ENCODE data around the gene LCLAT1. TPM values are rescaled to one million over a fixed set of nuclear protein-coding genes. Genes with fewer than 3 reads are reported as not detected.

Gene LCLAT1
- polyA plus RNA-seq, 1 donor (not counting 4 experiments of a cell fraction or from before 2014, with no cell fraction given) = 17.1 TPM

DNA sequence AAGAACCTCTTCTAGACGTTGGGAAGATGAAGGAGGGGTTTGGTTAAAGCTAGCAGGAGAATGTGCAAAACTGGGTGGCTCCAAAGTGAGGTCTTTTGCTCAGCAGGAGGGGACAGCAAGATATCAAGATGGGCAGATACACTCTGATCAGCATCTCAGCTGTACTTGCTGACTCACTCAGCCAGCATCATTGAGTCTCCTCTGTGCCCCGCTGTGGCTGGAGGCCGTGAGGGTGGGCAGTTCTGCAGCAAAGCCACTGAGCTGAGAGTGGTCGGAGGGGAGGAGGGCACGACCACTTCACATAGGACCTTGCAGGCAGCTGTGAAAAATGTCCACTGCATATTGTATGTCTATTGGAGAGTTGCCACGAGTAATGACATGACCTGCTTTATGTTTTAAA lies 208.2 kb downstream of the LCLAT1 start:
- no peaks in the 10 kb centered on the region for H3K4me1 ChIP-seq (ENCODE audit: control insufficient read depth, extremely low read depth, insufficient read depth, low read length)
- no peak overlapping the region for H3K4me3 ChIP-seq (ENCODE audit: control insufficient read depth in 2 of 3, extremely low read depth in 1 of 3, insufficient read depth in 2 of 3, low read depth in 1 of 3, low read length in 3 of 3)
- FAIRE-seq = no peak
- no peak overlapping the region for H2AFZ ChIP-seq (ENCODE audit: control insufficient read depth, low read length)
- no peaks in the 10 kb centered on the region for H3K36me3 ChIP-seq (ENCODE audit: control insufficient read depth in 2 of 2, extremely low read depth in 1 of 2, insufficient read depth in 2 of 2, low read length in 2 of 2)
- H3K27ac ChIP-seq (ENCODE audit: control insufficient read depth, insufficient read depth, low read length) = no peak overlapping the region
- H3K9me3 ChIP-seq (ENCODE audit: control insufficient read depth, low read depth, low read length) = no peaks in the 10 kb centered on the region
- H3K79me2 ChIP-seq (ENCODE audit: control insufficient read depth, insufficient read depth, low read length) = no peaks in the 10 kb centered on the region
- peaks cover 4% of the 10 kb centered on the region for H3K27me3 ChIP-seq (ENCODE audit: control insufficient read depth, extremely low read depth, insufficient read depth, low read length)
- H4K20me1 ChIP-seq (ENCODE audit: control insufficient read depth, extremely low read depth, insufficient read depth, low read length) = no peaks in the 10 kb centered on the region
- no peak overlapping the region for H3K9ac ChIP-seq (ENCODE audit: control insufficient read depth, extremely low read depth, insufficient read depth, low read length)
- dilution Hi-C loops (cut with MboI; ENCODE audit: extremely low pct_ligation_motif_present, low sequenced_read_pairs) = no loop called here
- DNase-seq (ENCODE audit: low read depth, low spot score) = no peak
- TF ChIP-seq, protein P1, sequence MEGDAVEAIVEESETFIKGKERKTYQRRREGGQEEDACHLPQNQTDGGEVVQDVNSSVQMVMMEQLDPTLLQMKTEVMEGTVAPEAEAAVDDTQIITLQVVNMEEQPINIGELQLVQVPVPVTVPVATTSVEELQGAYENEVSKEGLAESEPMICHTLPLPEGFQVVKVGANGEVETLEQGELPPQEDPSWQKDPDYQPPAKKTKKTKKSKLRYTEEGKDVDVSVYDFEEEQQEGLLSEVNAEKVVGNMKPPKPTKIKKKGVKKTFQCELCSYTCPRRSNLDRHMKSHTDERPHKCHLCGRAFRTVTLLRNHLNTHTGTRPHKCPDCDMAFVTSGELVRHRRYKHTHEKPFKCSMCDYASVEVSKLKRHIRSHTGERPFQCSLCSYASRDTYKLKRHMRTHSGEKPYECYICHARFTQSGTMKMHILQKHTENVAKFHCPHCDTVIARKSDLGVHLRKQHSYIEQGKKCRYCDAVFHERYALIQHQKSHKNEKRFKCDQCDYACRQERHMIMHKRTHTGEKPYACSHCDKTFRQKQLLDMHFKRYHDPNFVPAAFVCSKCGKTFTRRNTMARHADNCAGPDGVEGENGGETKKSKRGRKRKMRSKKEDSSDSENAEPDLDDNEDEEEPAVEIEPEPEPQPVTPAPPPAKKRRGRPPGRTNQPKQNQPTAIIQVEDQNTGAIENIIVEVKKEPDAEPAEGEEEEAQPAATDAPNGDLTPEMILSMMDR (optimal IDR thresholded peaks at IDR 0.05 in 1 of 3, IDR thresholded peaks at IDR 0.05 in 1 of 3, conservative IDR thresholded peaks at IDR 0.05 in 1 of 3; ENCODE audit: extremely low read depth in 1 of 3, insufficient read depth in 2 of 3, low read length in 3 of 3) = no peak
- no peak for TF ChIP-seq EZH2 (IDR thresholded peaks at IDR 0.05; ENCODE audit: low read length)
- no peak overlapping the region for H3K4me2 ChIP-seq (ENCODE audit: control insufficient read depth, extremely low read depth, insufficient read depth, low read depth, low read length)
- no peaks in the 10 kb centered on the region for H3K9me1 ChIP-seq (ENCODE audit: control insufficient read depth, extremely low read depth, insufficient read depth, low read length)

DNA sequence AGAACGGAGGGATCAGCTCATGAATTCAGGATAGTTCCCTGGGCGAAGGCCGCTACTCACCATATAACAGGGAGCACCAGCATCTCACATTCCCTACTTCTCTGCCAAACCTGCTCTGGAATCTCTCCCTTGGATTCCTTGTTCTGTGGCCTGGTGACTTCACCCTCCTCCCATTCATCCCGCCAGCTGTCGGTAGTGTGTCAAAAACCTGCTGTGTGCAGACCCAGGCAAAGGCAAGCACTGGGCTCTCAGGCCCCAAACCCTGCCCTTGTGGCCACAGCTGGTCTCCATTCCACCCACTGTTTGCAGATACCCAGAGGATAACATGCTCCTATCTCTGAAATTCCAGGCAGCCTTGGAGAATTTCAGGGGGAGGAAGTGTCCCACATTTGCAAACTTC lies 208.6 kb downstream of the LCLAT1 start:
- no peaks in the 10 kb centered on the region for H3K36me3 ChIP-seq (ENCODE audit: control insufficient read depth in 2 of 2, extremely low read depth in 1 of 2, insufficient read depth in 2 of 2, low read length in 2 of 2)
- FAIRE-seq (no peak), DNase-seq (ENCODE audit: low read depth, low spot score) (no peak)
- H2AFZ ChIP-seq (ENCODE audit: control insufficient read depth, low read length) = no peak overlapping the region
- dilution Hi-C loops (cut with MboI; ENCODE audit: extremely low pct_ligation_motif_present, low sequenced_read_pairs) = no loop called here
- no peak overlapping the region for H3K4me2 ChIP-seq (ENCODE audit: control insufficient read depth, extremely low read depth, insufficient read depth, low read depth, low read length)
- H3K4me3 ChIP-seq (ENCODE audit: control insufficient read depth in 2 of 3, extremely low read depth in 1 of 3, insufficient read depth in 2 of 3, low read depth in 1 of 3, low read length in 3 of 3) = no peak overlapping the region
- no peak for TF ChIP-seq EZH2 (IDR thresholded peaks at IDR 0.05; ENCODE audit: low read length)
- TF ChIP-seq, protein P1 (optimal IDR thresholded peaks at IDR 0.05 in 1 of 3, IDR thresholded peaks at IDR 0.05 in 1 of 3, conservative IDR thresholded peaks at IDR 0.05 in 1 of 3; ENCODE audit: extremely low read depth in 1 of 3, insufficient read depth in 2 of 3, low read length in 3 of 3) = no peak
- H3K9me1 ChIP-seq (ENCODE audit: control insufficient read depth, extremely low read depth, insufficient read depth, low read length) = no peaks in the 10 kb centered on the region
- no peaks in the 10 kb centered on the region for H4K20me1 ChIP-seq (ENCODE audit: control insufficient read depth, extremely low read depth, insufficient read depth, low read length)
- H3K79me2 ChIP-seq (ENCODE audit: control insufficient read depth, insufficient read depth, low read length) = no peaks in the 10 kb centered on the region
- H3K9me3 ChIP-seq (ENCODE audit: control insufficient read depth, low read depth, low read length) = no peaks in the 10 kb centered on the region
- H3K27me3 ChIP-seq (ENCODE audit: control insufficient read depth, extremely low read depth, insufficient read depth, low read length) = peaks cover 4% of the 10 kb centered on the region
- H3K27ac ChIP-seq (ENCODE audit: control insufficient read depth, insufficient read depth, low read length) = no peak overlapping the region
- H3K9ac ChIP-seq (ENCODE audit: control insufficient read depth, extremely low read depth, insufficient read depth, low read length) = no peak overlapping the region
- no peaks in the 10 kb centered on the region for H3K4me1 ChIP-seq (ENCODE audit: control insufficient read depth, extremely low read depth, insufficient read depth, low read length)
